Urothelium cell line (cell line): ENCODE data around the gene HOXD4.

Experiments
- DNase-seq: peaks from one replicate; pipeline ENCODE4 v3.0.0; 2011; ENCODE audit warnings: low spot score, mixed read lengths
- FAIRE-seq: peaks from 2 replicates; lab custom pipeline; 2011; peaks lifted over from hg19 to GRCh38; lab: Jason Lieb, UNC

The HOXD4 gene

DNA sequence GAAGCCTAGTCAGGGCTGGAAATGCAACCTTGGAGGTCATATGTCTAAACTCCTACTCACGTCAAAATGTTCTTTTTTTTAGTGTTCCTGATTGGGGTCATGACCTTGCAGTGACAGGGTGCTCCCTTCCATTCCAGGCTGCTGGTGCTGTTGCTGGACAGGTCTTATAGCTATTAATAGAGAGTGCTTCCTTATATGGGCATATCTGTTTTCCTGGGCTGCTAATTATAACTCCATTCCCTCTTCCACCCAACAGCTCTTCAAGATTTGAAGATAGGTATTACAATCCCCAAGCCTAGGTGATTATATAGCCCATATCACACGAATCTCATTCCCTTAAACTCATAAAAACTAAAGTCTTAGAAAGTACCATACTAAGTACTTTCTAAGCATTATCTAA is 18.4 kb downstream of the HOXD4 start:
- no peak for FAIRE-seq
- DNase-seq, result no peak

GRCh38 chr2:176170602-176171305 is 19.4 kb downstream of the HOXD4 start:
- no peak for FAIRE-seq
- DNase-seq, result no peak

DNA sequence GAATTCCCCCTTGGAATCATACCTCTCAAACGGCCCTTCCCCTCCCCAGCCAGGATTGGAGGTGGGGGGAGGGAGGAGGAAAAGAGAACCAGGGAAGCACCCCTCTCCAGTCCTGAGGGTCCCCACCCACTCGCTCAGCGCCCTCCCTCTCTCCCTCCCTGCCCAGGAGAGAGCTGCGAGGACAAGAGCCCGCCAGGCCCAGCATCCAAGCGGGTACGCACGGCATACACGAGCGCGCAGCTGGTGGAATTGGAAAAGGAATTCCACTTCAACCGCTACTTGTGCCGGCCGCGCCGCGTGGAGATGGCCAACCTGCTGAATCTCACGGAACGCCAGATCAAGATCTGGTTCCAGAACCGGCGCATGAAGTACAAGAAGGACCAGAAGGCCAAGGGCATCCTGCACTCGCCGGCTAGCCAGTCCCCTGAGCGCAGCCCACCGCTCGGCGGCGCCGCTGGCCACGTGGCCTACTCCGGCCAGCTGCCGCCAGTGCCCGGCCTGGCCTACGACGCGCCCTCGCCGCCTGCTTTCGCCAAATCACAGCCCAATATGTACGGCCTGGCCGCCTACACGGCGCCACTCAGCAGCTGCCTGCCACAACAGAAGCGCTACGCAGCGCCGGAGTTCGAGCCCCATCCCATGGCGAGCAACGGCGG is 20.1 kb downstream of the HOXD4 start:
- no peak for FAIRE-seq
- DNase-seq, result no peak

- FAIRE-seq, result no peak
- no peak for DNase-seq
Observed at GRCh38 chr2:176172007-176172894, 20.9 kb downstream of the HOXD4 start.

GRCh38 chr2:176172895-176173566 is 21.7 kb downstream of the HOXD4 start:
- FAIRE-seq (no peak), DNase-seq (no peak)

- FAIRE-seq (no peak), DNase-seq (no peak)
Observed at GRCh38 chr2:176173567-176174381, 22.4 kb downstream of the HOXD4 start.

DNA sequence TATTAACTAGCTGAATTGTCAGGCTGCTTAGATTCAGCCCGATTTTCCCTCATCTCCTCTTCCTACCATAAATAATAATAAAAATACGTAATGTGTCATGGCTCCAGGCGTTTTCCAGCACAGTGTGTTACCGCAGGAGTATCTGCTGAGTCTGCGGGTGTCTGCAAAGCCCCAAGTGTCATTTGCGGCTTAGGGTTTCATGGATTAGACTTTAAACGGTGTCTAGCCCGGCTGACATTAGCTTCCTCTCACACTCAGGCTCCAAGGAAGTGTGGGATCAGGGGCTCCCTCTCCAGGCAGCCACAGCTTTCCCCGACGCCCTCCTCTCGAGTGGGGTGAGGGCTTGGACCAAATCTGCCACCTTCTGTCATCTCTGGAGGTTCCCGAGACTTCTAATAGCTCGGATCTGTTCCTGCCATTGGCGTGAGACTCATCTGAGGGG is 23.1 kb downstream of the HOXD4 start:
- DNase-seq (no peak), FAIRE-seq (no peak)

GRCh38 chr2:176174824-176175708 is 23.7 kb downstream of the HOXD4 start:
- FAIRE-seq, result no peak
- DNase-seq, result no peak

DNA sequence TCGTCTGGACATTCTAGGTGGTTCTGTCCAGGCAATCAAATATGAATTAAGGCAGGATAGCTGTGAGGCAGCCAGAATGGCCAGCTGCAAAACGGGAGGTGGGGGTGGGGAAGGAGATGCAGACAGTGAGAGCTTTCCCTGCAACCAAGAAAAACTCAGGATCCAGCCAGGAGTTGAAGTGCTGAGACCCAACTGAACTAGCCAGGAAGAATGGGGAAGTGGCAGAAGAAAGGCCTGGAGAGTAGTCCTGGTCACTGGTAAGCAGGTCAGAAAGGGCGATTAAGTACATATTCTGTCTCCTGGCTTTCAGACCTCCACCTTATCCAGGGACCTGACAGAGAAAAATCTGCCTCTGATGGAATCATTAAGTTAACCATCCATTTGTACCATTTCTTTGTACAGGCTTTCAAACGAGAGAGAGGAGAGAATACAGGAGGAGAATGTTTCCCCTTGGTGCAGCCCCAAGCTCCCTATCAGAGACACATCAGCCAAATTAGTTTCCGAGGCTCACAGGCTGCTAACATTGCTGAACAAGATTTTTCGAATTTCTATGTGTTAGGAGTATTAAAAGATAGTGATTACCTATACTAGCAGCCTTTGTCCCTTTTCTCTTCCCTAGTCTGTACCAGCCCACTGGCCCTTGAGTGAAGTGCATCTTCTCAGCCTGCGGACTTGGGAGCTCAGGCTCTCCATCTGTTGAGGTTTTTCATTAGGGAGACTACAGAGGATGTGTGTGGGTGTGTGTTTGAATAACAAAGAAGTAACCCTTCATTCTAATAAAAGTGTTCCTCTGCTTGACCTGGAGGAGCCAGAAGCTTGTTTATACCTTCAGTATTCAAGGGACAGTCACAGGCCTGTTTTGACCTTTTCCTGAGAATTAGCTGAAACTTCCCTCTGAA is 24.6 kb downstream of the HOXD4 start:
- FAIRE-seq (no peak), DNase-seq (no peak)

GRCh38 chr2:176177580-176178037 is 26.3 kb downstream of the HOXD4 start:
- FAIRE-seq (no peak), DNase-seq (no peak)

GRCh38 chr2:176178038-176178756 is 26.8 kb downstream of the HOXD4 start:
- no peak for FAIRE-seq
- no peak for DNase-seq

DNA sequence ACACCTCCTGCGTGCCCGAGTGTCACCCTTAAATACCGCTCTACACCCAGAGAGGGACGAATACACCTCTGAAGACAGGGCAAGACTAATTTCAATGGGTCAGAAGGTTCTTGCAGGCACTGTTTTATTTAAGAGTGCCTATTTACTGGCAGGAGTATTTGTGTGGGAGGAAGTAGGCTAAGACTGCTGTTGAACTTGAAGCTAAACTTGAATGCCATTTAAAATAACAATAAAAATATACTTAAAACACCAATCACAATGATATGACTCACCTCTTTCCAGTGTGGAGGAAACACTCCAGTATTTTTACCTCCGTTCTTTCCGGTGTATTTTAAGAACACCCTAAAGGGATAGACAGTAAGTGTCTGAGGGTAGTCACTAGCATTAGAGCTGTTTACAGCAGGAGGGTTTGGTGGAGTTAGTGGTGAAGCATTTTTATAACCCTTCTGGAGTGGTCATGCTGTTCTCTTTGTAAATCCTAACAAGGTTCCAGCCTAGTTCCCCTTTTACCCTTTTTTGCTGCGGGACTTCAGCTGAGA is 27.5 kb downstream of the HOXD4 start:
- DNase-seq, result no peak
- FAIRE-seq, result no peak

GRCh38 chr2:176181551-176181950 is 30.2 kb downstream of the HOXD4 start:
- FAIRE-seq (no peak), DNase-seq (no peak)

DNA sequence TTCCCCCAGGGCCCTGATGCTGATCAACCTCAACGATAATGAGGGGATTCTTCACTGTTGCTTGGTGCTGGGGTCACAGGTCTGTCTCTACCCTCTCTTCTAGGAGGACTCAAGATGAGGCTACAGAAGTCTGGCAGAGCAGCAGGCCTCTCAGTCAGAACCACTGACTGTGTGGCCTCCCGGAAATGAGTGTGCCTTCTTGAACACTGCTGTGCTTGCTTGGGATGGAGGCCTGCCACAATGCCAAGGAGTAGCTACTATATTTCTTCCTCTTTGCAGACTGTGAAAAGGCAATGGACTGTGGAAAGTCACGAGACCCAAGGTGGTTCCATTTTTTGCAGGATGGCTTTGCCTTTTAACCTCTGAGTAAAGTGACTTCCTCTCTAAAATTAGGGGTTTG is 31.3 kb downstream of the HOXD4 start:
- FAIRE-seq (no peak), DNase-seq (no peak)

DNA sequence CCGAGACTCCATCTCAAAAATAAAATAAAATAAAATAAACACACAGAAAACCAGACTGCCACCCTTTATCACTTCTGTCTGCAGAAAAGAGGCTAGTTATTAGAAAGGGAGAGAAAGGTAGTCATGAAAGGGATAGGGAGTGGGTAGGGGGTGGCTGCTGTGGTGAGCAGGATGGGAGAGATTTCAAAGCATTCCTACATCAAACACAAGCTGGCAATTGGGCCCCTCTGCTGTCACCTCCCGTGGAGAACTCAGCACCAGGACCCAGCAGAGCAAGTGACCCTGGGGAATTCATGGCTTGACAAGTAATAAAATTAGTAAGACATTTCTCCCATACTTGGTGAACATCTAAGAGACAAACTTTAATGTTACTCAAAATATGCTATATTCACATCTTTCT is 33.4 kb downstream of the HOXD4 start:
- no peak for FAIRE-seq
- no peak for DNase-seq

- no peak for DNase-seq
- no peak for FAIRE-seq
Observed at GRCh38 chr2:176186024-176186423, 34.7 kb downstream of the HOXD4 start.

DNA sequence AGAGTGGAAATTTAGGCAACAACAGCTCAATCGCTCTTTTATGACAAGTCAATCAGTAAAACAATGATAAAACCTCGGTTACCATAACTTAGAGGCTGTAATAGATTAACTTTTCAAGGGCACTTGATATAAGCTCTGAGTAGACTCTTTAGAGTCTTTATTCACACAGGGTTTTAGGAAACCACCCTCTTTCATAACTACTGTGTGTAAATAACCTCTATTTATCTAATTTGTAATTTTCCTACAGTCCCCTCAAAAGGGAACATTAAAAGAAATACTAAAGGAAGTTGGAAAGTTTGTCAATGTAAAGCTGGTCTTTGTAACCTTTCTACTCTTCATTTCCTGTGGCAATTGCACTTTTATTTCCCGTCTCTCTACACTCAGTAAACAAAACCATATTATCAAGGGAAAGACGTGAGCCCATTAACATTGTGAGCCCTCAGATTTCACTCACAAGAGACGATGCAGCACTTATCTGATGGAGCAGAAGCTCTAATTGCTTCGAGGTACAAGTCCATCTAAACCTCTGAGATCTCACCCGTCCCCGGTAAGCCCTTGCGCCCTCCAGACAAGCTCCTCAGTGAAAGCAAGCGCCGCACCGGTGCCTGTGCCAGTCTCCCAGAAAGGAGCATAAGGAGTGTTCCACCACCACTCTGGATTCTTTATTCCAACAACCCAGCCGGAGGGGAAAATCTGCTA is 36.0 kb downstream of the HOXD4 start:
- DNase-seq (peak; percentile 21), FAIRE-seq (no peak)
